LNCAP (cell line): Measurements from ENCODE around the gene CRYL1.

Experiments used
- CTCF ChIP-seq: fragments of 450-650 bp; IDR thresholded peaks from 2 replicates; pipeline ENCODE4 v1.5.1; 2017; ENCODE audit warnings: mild to moderate bottlenecking

Gene CRYL1

GRCh38 chr13:20446405-20446804 is 79.3 kb downstream of the CRYL1 start:
- TF ChIP-seq CTCF = no peak

GRCh38 chr13:20442798-20443381 is 82.8 kb downstream of the CRYL1 start:
- TF ChIP-seq CTCF = no peak

GRCh38 chr13:20442375-20442774 is 83.3 kb downstream of the CRYL1 start:
- TF ChIP-seq CTCF = no peak

GRCh38 chr13:20441879-20442278 is 83.8 kb downstream of the CRYL1 start:
- no peak for TF ChIP-seq CTCF

- TF ChIP-seq CTCF = no peak
Measured at GRCh38 chr13:20441056-20441455, 84.6 kb downstream of the CRYL1 start.

DNA sequence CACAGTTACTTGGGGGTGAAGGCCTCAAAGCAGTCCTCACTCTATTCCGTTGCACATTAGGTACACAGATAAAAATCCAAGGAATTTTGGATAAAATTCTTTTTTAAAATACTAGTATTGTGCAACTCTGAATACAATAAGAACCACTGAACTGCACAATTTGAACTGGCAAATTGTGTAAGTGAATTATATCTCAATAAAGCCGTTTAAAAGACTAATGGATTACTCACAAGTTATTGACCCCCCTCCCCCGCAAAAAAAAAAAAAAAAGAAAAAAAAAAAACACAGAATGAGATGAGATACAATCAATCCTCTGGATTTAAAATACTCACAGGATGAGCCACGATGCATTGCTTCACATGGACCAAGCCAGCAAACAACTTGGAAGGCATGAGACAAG is 86.4 kb downstream of the CRYL1 start:
- TF ChIP-seq CTCF = no peak

- no peak for TF ChIP-seq CTCF
Measured at GRCh38 chr13:20438801-20439200, 86.9 kb downstream of the CRYL1 start.

DNA sequence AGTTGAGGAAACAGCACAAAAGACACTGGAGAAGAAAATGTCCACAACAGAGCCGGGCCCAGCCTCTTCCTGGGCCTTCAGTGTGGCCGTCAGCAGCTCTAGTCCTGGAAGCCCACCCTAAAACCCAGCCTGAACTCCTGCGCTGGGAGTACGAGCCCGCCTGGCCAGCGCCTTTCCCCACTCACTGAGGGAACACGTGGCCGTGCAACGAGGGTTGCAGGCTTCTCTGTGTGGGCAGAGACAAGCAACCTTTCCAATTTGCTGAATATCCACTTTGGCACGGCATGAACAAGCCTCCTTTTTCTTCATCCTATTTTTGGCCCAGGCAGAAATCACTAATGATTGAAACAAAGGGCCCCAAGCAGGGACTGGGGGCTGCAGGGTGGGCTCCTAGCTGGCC is 89.2 kb downstream of the CRYL1 start:
- no peak for TF ChIP-seq CTCF
